DMS79 treated with DMSO at 0.1 percent for 48 hours (cell line): Measurements from ENCODE around the gene C9orf152.

Experiments used
- DNase-seq: peaks from one replicate; lab custom pipeline; 2025; lab: John Stamatoyannopoulos, UW

C9orf152 gene

GRCh38 chr9:110180511-110181434 lies 27.2 kb downstream of the C9orf152 start:
- DNase-seq = no peak

- no peak for DNase-seq
These were observed 28.2 kb downstream of the C9orf152 start for GRCh38 chr9:110179734-110180133.

GRCh38 chr9:110178281-110178680 lies 29.7 kb downstream of the C9orf152 start:
- no peak for DNase-seq

- no peak for DNase-seq
These were observed 32.5 kb downstream of the C9orf152 start for GRCh38 chr9:110175275-110175968.

GRCh38 chr9:110173322-110173642 lies 34.7 kb downstream of the C9orf152 start:
- DNase-seq = no peak

GRCh38 chr9:110170357-110171257 lies 37.4 kb downstream of the C9orf152 start:
- DNase-seq = no peak

GRCh38 chr9:110168486-110168885 lies 39.5 kb downstream of the C9orf152 start:
- no peak for DNase-seq

GRCh38 chr9:110161940-110162339 lies 46.0 kb downstream of the C9orf152 start:
- DNase-seq = no peak

GRCh38 chr9:110160685-110161084 lies 47.3 kb downstream of the C9orf152 start:
- DNase-seq = no peak

- DNase-seq = no peak
These were observed 47.8 kb downstream of the C9orf152 start for GRCh38 chr9:110160123-110160522.

- peak; percentile 16 for DNase-seq
These were observed 49.9 kb downstream of the C9orf152 start for GRCh38 chr9:110157823-110158664.

- DNase-seq = no peak
These were observed 51.1 kb downstream of the C9orf152 start for GRCh38 chr9:110156902-110157301.

- no peak for DNase-seq
These were observed 51.5 kb downstream of the C9orf152 start for GRCh38 chr9:110156416-110156815.

GRCh38 chr9:110155751-110156150 lies 52.2 kb downstream of the C9orf152 start:
- DNase-seq = no peak

- no peak for DNase-seq
These were observed 54.5 kb downstream of the C9orf152 start for GRCh38 chr9:110153431-110153830.

GRCh38 chr9:110152704-110153374 lies 55.1 kb downstream of the C9orf152 start:
- peak; percentile 51 for DNase-seq
